Neutrophil (primary cell): ENCODE measurements around the gene PLEKHS1.
"Not testable (repeated sequence)": the region's sequence is repeated elsewhere in the genome, so short reads cannot be mapped to it uniquely, and the experiment has no call there.

Experiments used
- H3K27ac ChIP-seq: fragments of 200-600 bp; sonication (generic); 2 replicates; pipeline ENCODE4 v1.5.1; 2016; ENCODE audit warnings: mild to moderate bottlenecking, moderate library complexity
- H3K27me3 ChIP-seq: fragments of 200-600 bp; sonication (generic); 2 replicates; pipeline ENCODE4 v1.6.0; 2016; ENCODE audit warnings: mild to moderate bottlenecking
- H3K36me3 ChIP-seq: fragments of 200-600 bp; sonication (generic); 2 replicates; pipeline ENCODE4 v1.5.1; 2017
- H3K4me1 ChIP-seq, 2 experiments: fragments of 200-600 bp in 1 of 2; sonication (generic) in 1 of 2; 1 replicate in 1 of 2; 2 replicates in 1 of 2; pipeline versions ENCODE4 v1.5.1 to v1.6.1; 2013 to 2016; ENCODE audit warnings: low read depth in 1 of 2, low read length in 1 of 2, mild to moderate bottlenecking in 1 of 2, moderate library complexity in 1 of 2; ENCODE audit not compliant: control insufficient read depth in 1 of 2, insufficient read depth in 1 of 2
- H3K4me3 ChIP-seq, 2 experiments: fragments of 200-600 bp in 1 of 2; sonication (generic) in 1 of 2; 1 replicate in 1 of 2; 2 replicates in 1 of 2; pipeline ENCODE4 v1.5.1; 2013 to 2016; ENCODE audit warnings: low read depth in 1 of 2, low read length in 1 of 2, mild to moderate bottlenecking in 1 of 2, moderate library complexity in 1 of 2
- H3K9me3 ChIP-seq: fragments of 200-600 bp; sonication (generic); 2 replicates; pipeline ENCODE4 v1.5.1; 2016
- CTCF ChIP-seq: fragments of 200-600 bp; sonication (generic); IDR thresholded peaks from 2 replicates; pipeline ENCODE4 v1.5.1; 2016; ENCODE audit warnings: antibody characterized with exemption

The PLEKHS1 gene

DNA sequence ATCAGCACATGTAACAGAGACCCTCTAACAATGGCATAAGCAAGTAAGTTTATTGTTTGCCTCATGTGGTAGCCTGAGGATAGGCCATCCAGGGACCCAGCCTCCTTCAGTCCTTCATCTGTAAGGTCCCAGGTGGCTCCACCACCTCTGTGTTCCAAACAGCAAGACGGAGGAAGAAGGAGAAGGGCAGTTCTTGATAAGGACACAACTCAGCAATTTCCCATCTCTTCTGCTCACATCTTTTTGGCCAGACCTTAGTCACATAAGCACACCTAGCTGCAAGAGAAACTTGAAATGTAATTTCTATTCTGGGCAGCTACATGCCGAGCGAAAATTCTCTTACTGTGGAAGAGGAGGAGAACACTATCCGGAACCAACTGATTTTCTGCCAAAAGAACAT, 68.5 kb downstream of the PLEKHS1 start:
- H3K36me3 ChIP-seq, result no peaks in the 10 kb centered on the region
- no peaks in the 10 kb centered on the region for H3K4me1 ChIP-seq
- no peaks in the 10 kb centered on the region for H3K9me3 ChIP-seq
- H3K4me3 ChIP-seq, result no peak overlapping the region
- no peak for TF ChIP-seq CTCF
- H3K27me3 ChIP-seq, result no peaks in the 10 kb centered on the region
- H3K27ac ChIP-seq, result no peak overlapping the region

GRCh38 chr10:113820507-113820906, 69.0 kb downstream of the PLEKHS1 start:
- H3K9me3 ChIP-seq, result no peaks in the 10 kb centered on the region
- no peak overlapping the region for H3K27ac ChIP-seq

DNA sequence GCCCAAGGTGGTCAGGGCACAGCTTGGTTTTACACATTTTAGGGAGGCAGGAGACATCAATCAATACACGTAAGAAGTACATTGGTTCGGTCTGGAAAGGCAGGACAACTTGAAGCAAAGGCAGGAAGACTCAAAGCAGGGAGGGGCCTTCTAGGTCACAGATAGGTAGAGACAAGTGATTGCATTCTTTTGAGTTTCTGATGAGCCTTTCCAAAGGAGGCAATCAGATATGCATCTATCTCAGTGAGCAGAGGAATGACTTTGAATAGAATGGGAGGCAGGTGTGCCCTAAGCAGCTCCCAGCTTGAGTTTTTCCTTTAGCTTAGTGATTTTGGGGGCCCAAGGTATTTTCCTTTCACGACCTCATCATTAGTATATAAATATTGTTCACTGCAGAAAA, 69.8 kb downstream of the PLEKHS1 start:
- H3K36me3 ChIP-seq, H3K27me3 ChIP-seq, H3K27ac ChIP-seq, H3K9me3 ChIP-seq, H3K4me3 ChIP-seq, H3K4me1 ChIP-seq: not testable (repeated sequence)

More at GRCh38 chr10:113820507-113820906, 69.0 kb downstream of the PLEKHS1 start:
- no peak for TF ChIP-seq CTCF
- H3K27me3 ChIP-seq, result no peaks in the 10 kb centered on the region
- H3K4me3 ChIP-seq, result no peak overlapping the region
- H3K4me1 ChIP-seq, result no peaks in the 10 kb centered on the region
- no peaks in the 10 kb centered on the region for H3K36me3 ChIP-seq

DNA sequence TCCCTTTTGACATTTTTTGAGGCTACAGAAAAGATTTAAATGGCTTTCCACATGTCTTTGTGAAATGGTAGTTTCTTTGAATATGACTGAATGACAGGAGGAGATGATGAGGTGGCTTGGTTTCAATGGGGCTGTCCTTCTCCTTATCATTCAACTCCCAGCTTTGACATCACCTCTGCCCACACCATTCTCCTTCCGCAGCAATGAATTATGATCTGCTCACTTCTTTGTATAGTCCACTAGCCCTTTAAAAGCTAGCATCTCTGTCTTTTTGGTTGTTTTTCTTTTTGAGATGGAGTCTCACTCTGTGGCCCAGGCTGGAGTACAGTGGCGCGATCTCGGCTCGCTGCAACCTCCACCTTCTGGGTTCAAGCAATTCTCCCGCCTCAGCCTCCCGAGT, 70.7 kb downstream of the PLEKHS1 start:
- no peak overlapping the region for H3K4me3 ChIP-seq
- no peaks in the 10 kb centered on the region for H3K36me3 ChIP-seq
- no peaks in the 10 kb centered on the region for H3K4me1 ChIP-seq
- TF ChIP-seq CTCF, result no peak
- no peaks in the 10 kb centered on the region for H3K9me3 ChIP-seq
- no peak overlapping the region for H3K27ac ChIP-seq
- H3K27me3 ChIP-seq, result no peaks in the 10 kb centered on the region

GRCh38 chr10:113823389-113823788, 71.9 kb downstream of the PLEKHS1 start:
- H3K4me3 ChIP-seq, result no peak overlapping the region
- H3K4me1 ChIP-seq, result no peaks in the 10 kb centered on the region
- no peak overlapping the region for H3K27ac ChIP-seq
- H3K27me3 ChIP-seq, result no peaks in the 10 kb centered on the region
- no peaks in the 10 kb centered on the region for H3K9me3 ChIP-seq
- no peak for TF ChIP-seq CTCF
- H3K36me3 ChIP-seq, result no peaks in the 10 kb centered on the region

GRCh38 chr10:113825791-113826190, 74.3 kb downstream of the PLEKHS1 start:
- Histone ChIP-seq H3K4me3 (no peak overlapping the region), H3K4me1 (no peaks in the 10 kb centered on the region), H3K27ac (no peak overlapping the region), H3K9me3 (no peaks in the 10 kb centered on the region), H3K27me3 (no peaks in the 10 kb centered on the region), H3K36me3 (no peaks in the 10 kb centered on the region)
- no peak for TF ChIP-seq CTCF

DNA sequence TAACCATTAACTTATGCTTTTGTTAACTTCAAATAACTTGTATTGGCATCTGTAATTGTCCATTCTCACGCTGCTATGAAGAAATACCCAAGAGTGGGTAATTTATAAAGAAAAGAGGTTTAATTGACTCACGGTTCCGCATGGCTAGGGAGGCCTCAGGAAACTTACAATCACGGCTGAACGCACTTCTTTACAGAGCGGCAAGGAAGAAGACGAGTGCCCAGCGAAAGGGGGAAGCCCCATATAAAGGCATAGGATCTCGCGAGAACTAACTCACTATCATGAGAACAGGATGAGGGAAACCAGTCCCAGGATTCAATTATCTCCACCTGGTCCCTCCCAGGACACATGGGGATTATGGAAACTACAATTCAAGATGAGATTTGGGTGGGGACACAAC, 77.1 kb downstream of the PLEKHS1 start:
- H3K27me3 ChIP-seq, result not testable (repeated sequence)

More for the DNA sequence above, 77.1 kb downstream of the PLEKHS1 start:
- H3K36me3 ChIP-seq, H3K27ac ChIP-seq, H3K9me3 ChIP-seq, H3K4me3 ChIP-seq, H3K4me1 ChIP-seq: not testable (repeated sequence)
